OCI-LY7 (cell line): ENCODE results near the gene CST6. TPM values are rescaled to one million over a fixed set of nuclear protein-coding genes. Genes with fewer than 3 reads are reported as not detected.

ENCODE experiments used
- BruUV-seq: library from RNA; stranded (reverse); fragments of 400-500 nt; replicated peaks from 2 replicates; lab custom pipeline; 2021; lab: Mats Ljungman, UMichigan
- CTCF ChIA-PET: fragments of 300-600 bp; sonication (Branson Sonifier 250); formaldehyde crosslinking; loops from one replicate; lab custom pipeline; 2022; ENCODE audit warnings: antibody characterized with exemption; ENCODE audit not compliant: unreplicated experiment; lab: Charles Lee
- POLR2A ChIA-PET: fragments of 300-600 bp; sonication (Branson Sonifier 250); formaldehyde crosslinking; loops from one replicate; lab custom pipeline; 2022; ENCODE audit warnings: antibody characterized with exemption; lab: Charles Lee
- DNase-seq: peaks from one replicate; pipeline ENCODE4 v3.0.0-alpha.2; 2015; ENCODE audit warnings: low spot score
- H2AFZ ChIP-seq: fragments of 200-600 bp; sonication (generic), shearing (Covaris generic); 2 replicates; pipeline ENCODE4 v1.6.1; 2014; ENCODE audit warnings: mild to moderate bottlenecking, antibody characterized with exemption, low read length, moderate library complexity
- H3K27ac ChIP-seq: fragments of 200-600 bp; sonication (generic); 2 replicates; pipeline ENCODE4 v1.5.1; 2014; ENCODE audit warnings: mixed run types, low read depth, mild to moderate bottlenecking, moderate library complexity, low read length, inconsistent platforms; ENCODE audit not compliant: poor library complexity, severe bottlenecking
- H3K36me3 ChIP-seq: fragments of 200-600 bp; sonication (generic); 2 replicates; pipeline ENCODE4 v1.6.1; 2014; ENCODE audit warnings: mild to moderate bottlenecking, antibody characterized with exemption, low read length, moderate library complexity, mixed read lengths; ENCODE audit not compliant: insufficient read depth
- H3K4me1 ChIP-seq: fragments of 200-600 bp; sonication (generic); 2 replicates; pipeline ENCODE4 v1.5.1; 2014; ENCODE audit warnings: mild to moderate bottlenecking, low read length; ENCODE audit not compliant: insufficient read depth, poor library complexity, severe bottlenecking
- H3K4me2 ChIP-seq: fragments of 200-600 bp; sonication (generic); 2 replicates; pipeline ENCODE4 v1.6.1; 2014; ENCODE audit warnings: mild to moderate bottlenecking, low read length
- H3K4me3 ChIP-seq: fragments of 200-600 bp; sonication (generic); 2 replicates; pipeline ENCODE4 v1.5.1; 2014; ENCODE audit warnings: mild to moderate bottlenecking, low read depth, low read length; ENCODE audit not compliant: poor library complexity, severe bottlenecking
- H3K79me2 ChIP-seq: fragments of 200-600 bp; sonication (generic); 2 replicates; pipeline ENCODE4 v1.6.1; 2016; ENCODE audit warnings: low read depth, mild to moderate bottlenecking, low read length, moderate library complexity, mixed read lengths; ENCODE audit not compliant: insufficient read depth
- H3K9me2 ChIP-seq: fragments of 200-600 bp; sonication (generic); 2 replicates; pipeline ENCODE4 v1.6.1; 2016; ENCODE audit warnings: mild to moderate bottlenecking, low read length, mixed read lengths; ENCODE audit not compliant: insufficient read depth
- H3K9me3 ChIP-seq: fragments of 200-600 bp; sonication (generic); 2 replicates; pipeline ENCODE4 v1.6.1; 2014; ENCODE audit warnings: mild to moderate bottlenecking, mixed run types, low read length, mixed read lengths
- H4K20me1 ChIP-seq: fragments of 200-600 bp; sonication (generic); 2 replicates; pipeline ENCODE4 v1.6.1; 2014; ENCODE audit warnings: mild to moderate bottlenecking, antibody characterized with exemption, low read length, moderate library complexity, mixed read lengths; ENCODE audit not compliant: insufficient read depth
- EZH2phosphoT487 ChIP-seq: fragments of 200-600 bp; sonication (generic); IDR thresholded peaks from 2 replicates; pipeline ENCODE4 v1.6.1; 2018; ENCODE audit warnings: low read depth, borderline replicate concordance, mild to moderate bottlenecking, mixed run types, antibody characterized with exemption, low read length, moderate library complexity, mixed read lengths
- intact Hi-C: fragments of 100-400 bp; cut with micrococcal nuclease; formaldehyde crosslinking; loops from one replicate; pipeline ENCODE4 v1.10.0; 2022; ENCODE audit not compliant: unreplicated experiment
- total RNA-seq, 2 experiments: library from RNA; depleted of rRNA in 1 of 2; stranded (reverse); fragments of >200 nt in 1 of 2; shearing (Covaris generic) in 1 of 2; gene quantifications; 2 replicates each; pipeline ENCODE4 v1.2.3, GENCODE V29; 2014 to 2022
- TF ChIP-seq, protein P1 (sequence below): fragments of 200-600 bp; sonication (generic); conservative IDR thresholded peaks from 2 replicates; pipeline ENCODE4 v1.5.1; 2014; ENCODE audit warnings: mild to moderate bottlenecking, antibody characterized with exemption, low read length, moderate library complexity, mixed read lengths

The CST6 gene
- total RNA-seq, 2 experiments from 2014 or later, result not detected

- intact Hi-C loops, result loop anchor here (1.0 to 5.0 kb wide), 3 partner anchors 50 to 193 kb away; partner anchors contain the start of genes BANF1, CCDC85B and EIF1AD
- BruUV-seq, result no TSS peak
- Histone ChIP-seq H3K4me3 (peak within 1 kb of the TSS; percentile 83), H3K4me2 (peak within 1 kb of the TSS; percentile 79), H3K9me2 (no peaks in the 10 kb centered on the region), H3K4me1 (peaks cover 21% of the 10 kb centered on the region), H2AFZ (peak within 1 kb of the TSS; percentile 32; the same call in 1 of the 2 replicates), H3K27ac (peak within 1 kb of the TSS; percentile 60), H3K9me3 (no peaks in the 10 kb centered on the region), H3K36me3 (peaks cover 44% of the 10 kb centered on the region), H3K79me2 (peaks cover 26% of the 10 kb centered on the region), H4K20me1 (no peaks in the 10 kb centered on the region)
- TF ChIP-seq, protein P1, sequence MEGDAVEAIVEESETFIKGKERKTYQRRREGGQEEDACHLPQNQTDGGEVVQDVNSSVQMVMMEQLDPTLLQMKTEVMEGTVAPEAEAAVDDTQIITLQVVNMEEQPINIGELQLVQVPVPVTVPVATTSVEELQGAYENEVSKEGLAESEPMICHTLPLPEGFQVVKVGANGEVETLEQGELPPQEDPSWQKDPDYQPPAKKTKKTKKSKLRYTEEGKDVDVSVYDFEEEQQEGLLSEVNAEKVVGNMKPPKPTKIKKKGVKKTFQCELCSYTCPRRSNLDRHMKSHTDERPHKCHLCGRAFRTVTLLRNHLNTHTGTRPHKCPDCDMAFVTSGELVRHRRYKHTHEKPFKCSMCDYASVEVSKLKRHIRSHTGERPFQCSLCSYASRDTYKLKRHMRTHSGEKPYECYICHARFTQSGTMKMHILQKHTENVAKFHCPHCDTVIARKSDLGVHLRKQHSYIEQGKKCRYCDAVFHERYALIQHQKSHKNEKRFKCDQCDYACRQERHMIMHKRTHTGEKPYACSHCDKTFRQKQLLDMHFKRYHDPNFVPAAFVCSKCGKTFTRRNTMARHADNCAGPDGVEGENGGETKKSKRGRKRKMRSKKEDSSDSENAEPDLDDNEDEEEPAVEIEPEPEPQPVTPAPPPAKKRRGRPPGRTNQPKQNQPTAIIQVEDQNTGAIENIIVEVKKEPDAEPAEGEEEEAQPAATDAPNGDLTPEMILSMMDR, result no peak
- peak; percentile 99 for DNase-seq
- POLR2A ChIA-PET, result interaction anchor here (0.8 to 3.0 kb wide), 8 partner anchors 11 to 237 kb away, joined by 3 to 20 read pairs (median 4); partner anchors contain the start of gene YIF1A
- CTCF ChIA-PET, result interaction anchor here (0.9 to 1.0 kb wide), 3 partner anchors 11 to 49 kb away, joined by 3 to 4 read pairs (median 4); no protein-coding TSS in a partner anchor
Observed at GRCh38 chr11:66051766-66052663, 40.2 kb downstream of the CST6 start, which contains the start of gene SF3B2. Gene SF3B2, plus strand, starts transcription at chr11:66052364. Its CDS starts 21 bp downstream, at chr11:66052385.

DNA sequence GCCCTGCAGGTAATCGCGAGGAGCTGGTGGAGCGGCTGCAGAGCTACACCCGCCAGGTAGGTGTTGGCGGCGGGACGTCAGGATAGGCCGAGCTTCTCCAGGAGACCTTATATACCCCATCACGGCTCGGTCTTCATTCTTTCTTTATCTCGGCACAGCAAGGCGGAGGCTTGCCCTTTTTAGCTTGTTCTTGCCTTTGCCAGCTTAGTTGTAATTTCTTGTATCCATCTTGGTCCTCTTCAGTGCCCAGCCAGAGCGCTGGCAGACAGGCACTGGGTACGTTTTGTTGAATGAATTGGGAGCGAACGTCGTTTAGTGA, 40.8 kb downstream of the CST6 start:
- no peak overlapping the region; the same call in 1 of the 2 replicates for H2AFZ ChIP-seq
- peaks cover 21% of the 10 kb centered on the region for H3K4me1 ChIP-seq
- peak overlapping the region; percentile 45 for H3K27ac ChIP-seq
- peaks cover 26% of the 10 kb centered on the region for H3K79me2 ChIP-seq
- H3K4me3 ChIP-seq, result peak overlapping the region; percentile 83
- no peaks in the 10 kb centered on the region for H3K9me2 ChIP-seq
- no peak for TF ChIP-seq EZH2phosphoT487
- TF ChIP-seq, protein P1, result no peak
- H4K20me1 ChIP-seq, result no peaks in the 10 kb centered on the region
- BruUV-seq, result TSS peak; percentile 81
- H3K9me3 ChIP-seq, result no peaks in the 10 kb centered on the region
- ChIA-PET POLR2A (interaction anchor here (0.8 to 3.0 kb wide), 6 partner anchors 11 to 193 kb away, joined by 3 to 20 read pairs (median 7); no protein-coding TSS in a partner anchor), CTCF (interaction anchor here (1.0 kb wide), 2 partner anchors 10 to 50 kb away, joined by 3 to 4 read pairs; no protein-coding TSS in a partner anchor)
- DNase-seq, result no peak
- intact Hi-C loops, result loop anchor here (1.0 to 5.0 kb wide), 3 partner anchors 50 to 193 kb away; partner anchors contain the start of genes BANF1, CCDC85B and EIF1AD
- peaks cover 49% of the 10 kb centered on the region for H3K36me3 ChIP-seq
- H3K4me2 ChIP-seq, result peak overlapping the region; percentile 79
